ENCODE measurements around the gene CSN2.
A peak's percentile ranks its signal among the peaks of the same experiment; 100 is the strongest.
"Not testable (repeated sequence)": the region's sequence is repeated elsewhere in the genome, so short reads cannot be mapped to it uniquely, and the experiment has no call there.

CSN2 gene, protein sequence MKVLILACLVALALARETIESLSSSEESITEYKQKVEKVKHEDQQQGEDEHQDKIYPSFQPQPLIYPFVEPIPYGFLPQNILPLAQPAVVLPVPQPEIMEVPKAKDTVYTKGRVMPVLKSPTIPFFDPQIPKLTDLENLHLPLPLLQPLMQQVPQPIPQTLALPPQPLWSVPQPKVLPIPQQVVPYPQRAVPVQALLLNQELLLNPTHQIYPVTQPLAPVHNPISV

DNA sequence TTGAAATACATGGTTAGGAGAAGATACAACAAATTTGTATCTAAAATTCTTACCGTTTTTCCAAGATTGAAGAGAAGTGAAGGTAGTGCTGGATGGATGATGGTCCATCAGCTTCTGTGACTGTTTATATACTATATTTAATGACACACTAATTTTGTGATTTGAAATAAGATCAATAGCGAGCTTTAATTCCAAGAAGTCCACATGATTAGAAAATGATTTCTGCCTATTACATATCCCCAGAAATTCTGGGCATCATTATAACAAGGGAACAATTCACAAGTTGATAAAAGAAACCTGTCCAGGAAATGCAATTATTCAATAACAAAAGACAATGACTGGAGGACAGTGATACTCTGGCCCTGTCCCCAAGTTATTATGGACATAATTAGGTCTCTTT, at the start of gene CSN2:
Gene CSN2 (minus strand): TSS at position 101 of the 400 bp plus-strand sequence. CDS start 4,733 bp downstream, outside the sequence.
- ATAC-seq: no peak

DNA sequence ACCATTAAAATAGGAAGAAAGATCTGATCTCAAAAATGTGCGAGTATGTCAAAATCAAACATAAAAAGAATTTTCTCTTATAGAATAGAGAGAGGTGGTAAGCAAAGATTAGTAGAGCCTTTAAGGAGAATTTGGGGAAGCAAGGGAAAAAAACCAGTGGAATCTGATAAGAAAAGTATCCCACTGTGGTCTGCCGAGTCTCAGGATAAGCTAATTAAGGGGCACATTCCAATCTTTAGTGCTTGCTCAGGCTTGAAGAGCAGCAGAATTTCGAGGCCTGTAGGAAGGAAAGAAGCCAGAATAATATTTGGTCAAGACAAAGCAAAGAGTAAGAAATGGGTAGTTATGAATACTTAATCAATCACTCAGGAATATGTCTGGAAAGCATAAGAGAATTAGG, 43.2 kb upstream of the CSN2 start:
- ATAC-seq: no peak

DNA sequence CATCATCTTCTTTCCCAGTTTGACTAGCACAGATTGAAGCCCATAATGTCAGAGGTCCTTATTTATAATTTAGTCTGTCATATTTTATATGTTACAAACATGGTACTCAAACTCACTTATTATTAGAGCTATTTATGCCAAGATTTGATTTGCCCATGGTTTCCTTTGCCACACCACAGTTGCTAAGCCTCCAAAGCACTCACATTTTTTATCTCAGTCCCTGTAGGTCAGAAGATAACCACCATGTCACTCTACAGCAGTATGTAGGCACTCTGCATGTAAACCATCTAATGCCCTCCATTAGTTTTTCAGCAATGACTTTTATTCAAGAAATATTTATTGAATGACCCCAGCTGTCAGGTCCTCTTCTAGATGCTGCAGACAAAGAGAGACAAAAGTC, 37.0 kb upstream of the CSN2 start:
- no peak for ATAC-seq

DNA sequence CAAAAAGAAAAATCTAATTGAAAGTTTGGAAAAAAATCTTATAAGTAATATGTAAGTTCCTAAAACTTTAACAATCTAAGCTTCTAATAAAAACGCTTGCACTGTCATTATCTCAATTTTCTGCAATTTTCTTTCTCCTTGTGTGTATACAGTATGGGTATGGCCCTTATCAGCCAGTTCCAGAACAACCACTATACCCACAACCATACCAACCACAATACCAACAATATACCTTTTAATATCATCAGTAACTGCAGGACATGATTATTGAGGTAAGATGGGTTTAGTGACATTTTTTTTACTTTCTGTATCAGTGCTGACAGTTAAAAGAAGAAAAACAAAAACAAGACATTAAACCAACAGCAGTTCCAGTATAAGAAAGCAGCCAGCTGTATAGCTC, 35.2 kb upstream of the CSN2 start:
- no peak for ATAC-seq

DNA sequence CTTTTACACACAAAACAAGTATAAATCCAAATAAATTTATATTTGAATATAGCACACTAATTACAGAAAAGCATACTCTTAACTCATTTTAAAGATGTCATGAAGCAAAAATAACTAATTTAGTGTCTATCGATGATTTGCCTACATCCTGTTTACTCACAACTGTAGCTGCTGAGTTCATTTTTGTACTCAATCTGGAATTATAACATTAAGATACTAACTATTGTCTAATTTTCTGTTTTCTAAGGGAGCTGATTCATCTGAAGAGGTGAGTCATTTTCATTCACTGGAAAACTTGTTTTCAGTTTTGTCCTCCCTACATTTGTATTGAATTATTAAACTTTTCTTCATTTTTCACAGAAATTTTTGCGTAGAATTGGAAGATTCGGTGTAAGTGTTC, 33.9 kb upstream of the CSN2 start:
- no peak for ATAC-seq

DNA sequence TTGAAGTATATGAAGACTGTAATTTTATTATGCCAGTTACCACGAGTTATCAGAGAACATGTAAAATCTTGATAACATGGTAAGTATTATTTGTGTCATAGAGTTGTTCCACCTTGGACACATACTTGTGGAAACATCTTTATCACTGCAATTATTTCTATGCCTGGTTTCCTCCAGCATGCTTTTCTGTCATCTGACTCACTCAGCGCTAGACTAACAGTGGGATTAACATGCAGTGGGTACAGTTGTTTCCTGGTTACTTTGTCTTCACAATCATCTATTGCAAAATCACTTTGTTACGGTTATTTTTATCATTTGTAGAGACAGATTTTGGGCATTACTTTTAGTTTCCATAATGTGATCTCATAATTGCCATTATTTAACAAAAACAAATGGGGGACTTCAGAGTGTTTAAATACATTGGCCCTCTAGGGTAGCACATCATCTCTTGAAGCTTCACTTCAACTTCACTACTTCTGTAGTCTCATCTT, 30.0 kb upstream of the CSN2 start, which contains the start of gene STATH:
Gene STATH (plus strand): TSS at position 441 of the 491 bp plus-strand sequence. CDS start 2,472 bp downstream, outside the sequence.
- ATAC-seq: no peak

DNA sequence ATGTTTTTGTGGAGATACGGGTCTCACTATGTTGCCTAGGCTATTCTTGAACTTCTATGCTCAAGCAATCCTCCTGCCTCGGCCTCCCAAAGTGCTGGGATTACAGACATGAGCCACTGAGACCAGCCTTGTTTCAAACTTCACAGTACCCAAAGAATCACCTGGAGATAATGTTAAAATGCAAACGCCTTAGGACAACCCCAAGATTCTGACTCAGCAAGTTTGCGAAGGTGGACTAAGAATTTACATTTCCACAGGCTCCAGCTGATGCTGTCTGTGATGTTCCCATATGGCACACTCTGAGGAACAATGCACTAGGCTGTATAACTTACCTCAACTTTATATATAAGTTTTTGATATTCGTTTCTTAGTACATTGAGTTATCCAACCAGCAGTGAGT, 29.3 kb upstream of the CSN2 start:
- no peak for ATAC-seq

DNA sequence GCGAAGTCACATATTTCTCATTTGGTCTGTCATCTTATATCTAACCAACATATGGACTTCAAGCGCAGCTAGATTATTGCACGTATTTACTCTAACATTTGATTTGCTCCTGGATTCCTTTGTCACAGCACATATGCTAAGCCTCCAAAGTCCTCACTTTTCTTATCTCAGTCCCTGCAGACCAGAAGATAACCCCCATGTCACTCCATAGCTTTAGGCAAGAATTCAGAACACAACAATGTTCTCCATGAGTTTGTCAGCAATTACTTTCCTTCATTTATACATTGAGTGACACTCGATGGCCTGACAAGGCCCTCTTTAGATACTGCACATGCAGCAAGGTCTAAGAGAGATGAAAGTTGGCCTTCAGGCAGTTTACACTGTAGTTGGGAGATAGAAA, 25.5 kb upstream of the CSN2 start:
- no peak for ATAC-seq

DNA sequence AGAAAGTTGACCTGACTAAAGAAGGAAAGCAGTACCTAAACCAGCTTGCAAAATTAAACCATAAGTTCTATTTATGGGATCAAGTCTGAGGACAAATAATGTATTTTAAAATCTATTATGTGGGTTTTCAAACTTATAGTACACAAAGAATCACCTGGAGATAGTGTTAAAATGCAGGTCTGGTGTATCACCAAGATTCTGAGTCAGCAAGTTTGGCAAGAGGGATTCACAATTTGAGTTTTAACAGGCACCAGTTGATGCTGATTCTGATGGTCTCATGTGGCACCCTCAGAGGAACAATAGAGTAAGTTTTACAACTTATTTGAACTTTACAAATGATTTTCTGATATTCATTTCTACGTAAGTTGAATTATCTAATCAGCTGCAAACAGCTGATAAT, 21.1 kb upstream of the CSN2 start:
- no peak for ATAC-seq

DNA sequence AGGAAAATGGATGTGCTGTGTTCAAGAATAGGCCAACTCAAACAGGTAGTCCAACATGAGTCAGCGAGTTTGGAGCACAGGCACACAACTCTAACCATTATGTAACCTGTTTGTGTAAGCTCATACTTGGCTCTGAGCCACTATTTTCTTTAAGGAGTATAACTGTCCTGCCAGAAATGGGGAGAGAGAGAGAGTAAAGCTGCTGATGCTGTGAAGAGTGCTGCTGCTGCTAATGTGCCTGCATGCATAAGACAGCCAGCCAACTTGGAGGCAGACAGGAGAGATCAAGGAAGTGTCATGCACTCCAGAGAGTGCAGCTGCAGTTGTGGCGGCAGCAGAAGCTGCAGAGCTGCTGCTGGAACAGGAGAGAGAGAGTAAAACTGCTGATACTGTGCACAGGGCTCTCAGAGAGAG, 18.5 kb upstream of the CSN2 start:
- ATAC-seq: peak in 1 of 2 donors; percentile 9

DNA sequence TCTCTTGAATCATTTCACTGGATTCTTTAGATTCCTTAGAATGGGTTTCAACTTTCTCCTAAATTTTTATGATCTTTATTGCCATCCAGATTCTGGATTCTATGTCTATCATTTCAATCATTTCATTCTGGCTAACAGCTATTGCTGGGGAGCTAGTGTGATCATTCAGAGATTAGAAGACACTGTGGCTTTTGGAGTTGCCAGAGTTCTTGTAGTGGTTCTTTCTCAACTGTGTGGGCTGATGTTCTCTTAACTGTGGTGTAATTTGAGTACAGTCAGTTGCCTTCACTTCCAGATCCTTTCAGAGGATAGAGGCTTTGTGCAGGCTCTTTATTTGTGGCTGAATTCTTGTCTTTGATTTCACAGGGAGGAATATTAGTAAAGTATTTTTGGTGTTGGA, 12.1 kb upstream of the CSN2 start:
- no peak for ATAC-seq

DNA sequence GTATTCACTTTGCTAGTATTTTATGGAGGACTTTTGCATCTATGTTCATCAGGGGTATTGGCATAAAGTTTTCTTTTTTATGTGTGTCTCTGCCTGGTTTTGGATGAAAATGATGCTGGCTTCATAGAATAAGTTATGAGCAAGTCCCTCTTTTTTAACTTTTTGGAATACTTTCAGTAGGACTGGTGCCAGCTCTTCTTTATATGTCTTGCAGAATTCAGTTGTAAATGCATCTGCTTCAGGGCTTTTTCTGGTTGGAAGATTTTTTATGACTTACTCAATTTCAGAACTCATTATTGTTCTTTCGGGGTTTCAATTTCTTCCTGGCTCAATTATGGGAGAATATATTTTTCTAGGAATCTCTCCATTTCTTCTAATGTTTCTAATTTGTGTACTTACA, 9.1 kb upstream of the CSN2 start:
- ATAC-seq: no peak

DNA sequence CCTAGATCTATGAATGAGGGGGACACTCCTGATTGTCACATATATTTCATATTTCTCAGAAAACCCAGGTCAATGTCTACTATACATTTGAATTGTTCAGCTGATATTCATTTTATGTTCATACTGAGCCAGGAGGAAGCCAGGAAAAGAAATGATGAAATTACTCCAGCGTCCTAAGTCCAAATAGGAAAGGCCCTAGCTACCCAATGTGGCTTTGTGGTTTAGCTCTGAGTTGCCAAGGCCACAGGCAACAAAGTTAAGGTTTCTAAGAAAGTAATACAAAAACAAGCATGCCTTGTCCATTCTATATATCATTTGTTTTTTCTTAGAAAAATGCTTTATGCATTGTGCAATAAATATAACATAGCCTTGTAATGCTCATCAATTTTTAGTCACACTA, 4.5 kb upstream of the CSN2 start:
- no peak for ATAC-seq

DNA sequence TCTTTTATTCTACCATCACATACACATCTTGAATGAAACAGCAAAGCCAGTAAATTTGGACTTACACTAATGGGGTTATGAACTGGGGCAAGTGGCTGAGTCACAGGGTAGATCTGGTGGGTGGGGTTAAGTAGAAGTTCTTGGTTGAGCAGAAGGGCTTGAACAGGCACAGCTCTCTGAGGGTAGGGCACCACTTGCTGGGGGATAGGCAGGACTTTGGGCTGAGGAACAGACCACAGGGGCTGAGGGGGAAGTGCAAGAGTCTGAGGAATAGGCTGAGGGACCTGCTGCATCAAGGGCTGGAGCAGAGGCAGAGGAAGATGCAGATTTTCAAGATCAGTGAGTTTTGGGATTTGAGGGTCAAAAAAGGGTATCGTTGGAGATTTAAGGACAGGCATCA, 8.3 kb downstream of the CSN2 start:
- ATAC-seq: no peak

DNA sequence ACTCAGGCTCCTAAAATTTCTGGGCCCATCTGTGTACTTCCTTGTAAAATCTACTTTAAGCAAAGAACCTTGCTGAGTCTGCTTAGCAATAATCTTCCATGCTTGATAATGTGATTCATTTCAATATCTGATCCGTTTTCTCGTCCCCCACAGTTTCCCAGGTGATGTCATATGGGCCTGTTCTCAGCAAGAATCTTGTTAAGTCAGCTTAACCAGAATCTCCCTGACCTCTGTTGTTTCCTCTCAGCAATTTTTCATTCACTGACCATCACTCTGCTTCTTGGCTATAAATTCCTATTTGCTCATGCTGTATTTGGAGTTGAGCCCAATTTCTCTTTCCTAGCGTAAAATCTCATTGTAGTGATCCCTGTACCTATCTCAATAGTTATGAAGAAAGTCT, 13.9 kb downstream of the CSN2 start:
- ATAC-seq: no peak

DNA sequence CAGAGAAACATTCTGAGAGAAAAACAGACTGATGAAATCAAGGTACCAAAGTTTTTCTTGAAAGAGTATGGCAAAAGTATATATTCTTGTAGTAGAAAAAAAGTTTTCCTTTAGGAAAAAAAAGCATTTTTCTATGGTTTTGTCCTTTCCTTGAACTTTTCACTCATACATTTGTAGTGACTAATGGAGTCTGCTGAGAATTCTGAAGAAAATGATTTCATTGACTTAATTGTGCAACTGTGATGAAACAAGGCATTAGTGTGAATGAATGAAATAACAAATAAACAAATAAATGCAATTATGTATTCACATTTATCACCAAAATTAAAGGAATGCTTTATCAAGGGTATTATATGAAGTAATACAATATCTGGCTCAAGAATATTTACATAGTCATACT, 29.0 kb downstream of the CSN2 start:
- no peak for ATAC-seq

DNA sequence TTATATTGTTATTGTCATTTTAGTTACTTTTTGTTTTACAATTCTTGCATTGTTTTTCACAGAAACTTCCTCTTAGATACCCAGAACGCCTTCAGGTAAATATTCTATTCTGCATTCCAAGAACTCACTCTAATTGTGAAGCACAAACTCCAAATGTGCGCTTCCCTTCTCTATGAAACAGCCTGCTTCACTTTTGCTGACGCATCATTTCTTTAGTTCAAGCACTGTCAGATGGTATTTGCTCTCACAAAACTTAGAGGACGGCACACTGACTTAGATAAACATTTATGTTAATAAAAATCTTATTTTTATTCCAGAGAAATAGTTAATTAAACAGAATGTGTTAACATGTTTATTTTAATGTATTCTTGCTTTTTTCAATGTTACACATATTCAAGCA, 31.4 kb downstream of the CSN2 start:
- no peak for ATAC-seq

DNA sequence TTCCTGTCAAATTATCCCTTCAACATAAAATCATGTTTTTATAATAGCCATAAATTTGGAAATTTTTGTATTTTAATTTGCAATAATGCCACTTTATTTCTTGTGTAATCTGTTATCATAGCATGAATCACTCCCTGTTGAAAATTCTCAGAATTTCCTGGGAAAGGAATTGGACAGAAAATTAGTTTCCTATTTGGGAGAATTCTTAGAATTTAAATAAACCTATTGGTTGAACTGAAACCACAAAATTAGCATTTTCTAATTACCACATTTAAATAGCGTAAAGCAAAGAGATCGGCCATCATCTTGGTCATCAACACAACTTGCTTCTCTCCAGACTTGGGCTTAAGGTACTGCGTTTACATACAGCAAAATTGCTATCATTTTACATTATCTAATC, 34.8 kb downstream of the CSN2 start, which contains the start of gene CSN1S1:
Gene CSN1S1 (plus strand): TSS at position 301 of the 400 bp plus-strand sequence. CDS start 1,488 bp downstream, outside the sequence.
- no peak for ATAC-seq

DNA sequence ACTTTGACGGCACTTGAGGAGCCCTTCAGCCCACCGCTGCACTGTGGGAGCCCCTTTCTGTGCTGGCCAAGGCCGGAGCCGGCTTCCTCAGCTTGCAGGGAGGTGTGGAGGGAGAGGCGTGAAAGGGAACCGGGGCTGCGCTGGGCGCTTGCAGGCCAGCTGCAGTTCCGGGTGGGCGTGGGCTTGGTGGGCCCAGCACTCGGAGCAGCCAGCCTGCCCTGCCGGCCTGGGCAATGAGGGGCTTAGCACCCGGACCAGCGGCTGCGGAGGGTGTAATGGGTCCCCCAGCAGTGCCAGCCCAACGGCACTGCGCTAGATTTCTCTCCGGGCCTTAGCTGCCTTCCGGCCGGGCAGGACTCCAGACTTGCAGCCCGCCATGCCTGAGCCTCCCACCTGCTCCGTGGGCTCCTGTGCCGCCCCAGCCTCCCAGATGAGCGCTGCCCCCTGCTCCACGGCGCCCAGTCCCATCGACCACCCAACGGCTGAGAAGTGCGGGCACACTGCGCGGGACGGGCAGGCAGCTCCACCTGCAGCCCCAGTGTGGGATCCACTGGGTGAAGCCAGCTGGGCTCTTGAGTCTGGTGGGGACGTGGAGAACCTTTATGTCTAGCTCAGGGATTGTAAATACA, 41.6 kb downstream of the CSN2 start:
- not testable (repeated sequence) for ATAC-seq

DNA sequence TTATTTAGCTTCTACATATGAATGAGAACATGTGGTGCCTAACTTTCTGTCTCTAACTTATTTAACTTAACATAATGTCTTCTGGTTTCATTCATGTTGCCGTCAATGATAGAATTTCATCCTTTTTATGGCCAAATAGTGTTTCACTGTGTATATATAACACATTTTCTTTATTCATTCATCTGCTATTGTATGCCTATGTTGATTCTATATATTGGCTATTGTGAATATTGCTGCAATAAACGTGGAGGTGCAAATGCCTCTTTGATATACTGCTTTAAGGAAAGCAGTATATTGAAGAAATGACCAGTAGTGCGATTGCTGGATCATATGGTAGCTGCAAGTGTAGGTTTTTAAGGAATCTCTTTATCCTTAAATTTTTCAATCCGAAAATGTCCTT, 44.7 kb downstream of the CSN2 start:
- ATAC-seq: no peak

DNA sequence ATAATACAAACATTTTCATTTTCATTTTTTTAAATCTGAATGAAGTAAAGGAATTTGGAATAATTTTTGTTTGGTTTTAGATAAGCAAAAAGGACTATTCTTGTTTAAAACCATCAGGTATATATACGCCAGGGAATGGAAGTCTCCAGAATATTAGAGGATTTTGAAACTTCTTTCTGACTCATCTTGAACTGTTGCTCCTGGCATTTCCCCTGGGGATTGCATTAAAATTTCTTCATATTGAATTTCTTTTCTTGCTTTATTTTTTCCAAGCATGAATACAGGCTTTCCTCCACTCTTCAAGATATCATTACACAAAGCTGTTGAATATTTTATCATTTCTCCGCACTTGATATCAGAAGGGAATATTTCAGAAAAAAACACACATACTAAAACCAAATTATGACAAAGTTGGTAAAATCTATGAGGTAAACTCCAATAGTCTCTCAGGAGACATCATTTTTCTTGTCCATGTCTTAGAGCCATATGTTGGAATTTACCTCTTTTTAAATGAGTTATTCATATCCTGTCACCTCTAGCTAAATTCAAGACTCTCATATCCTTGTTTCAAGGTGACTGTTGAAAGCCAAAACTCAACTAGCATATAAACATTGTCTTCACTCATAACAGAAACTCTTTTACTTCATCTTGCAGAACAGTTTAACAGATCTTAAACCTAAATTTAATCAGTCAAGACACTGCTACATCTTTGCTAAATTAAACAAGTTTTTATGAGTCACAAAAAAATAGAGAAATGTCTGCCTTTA, 55.3 kb downstream of the CSN2 start:
- no peak for ATAC-seq

DNA sequence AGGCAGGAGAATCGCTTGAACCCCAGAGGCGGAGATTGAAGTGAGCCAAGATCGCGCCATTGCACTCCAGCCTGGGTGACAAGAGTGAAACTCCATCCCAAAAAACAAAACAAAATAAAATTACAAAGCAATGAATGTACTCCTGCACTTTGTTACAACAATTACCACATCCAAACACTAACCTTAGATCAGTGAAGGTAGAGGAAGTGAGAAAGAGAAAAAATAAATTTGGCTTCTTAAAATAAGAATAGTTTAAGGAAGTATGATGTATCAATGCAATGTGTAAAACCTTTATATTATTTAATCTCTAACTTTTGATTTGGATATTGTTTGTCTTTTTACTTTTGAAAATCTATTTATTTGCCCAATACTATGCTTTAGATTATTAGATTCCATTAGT, 56.3 kb downstream of the CSN2 start:
- ATAC-seq: no peak

DNA sequence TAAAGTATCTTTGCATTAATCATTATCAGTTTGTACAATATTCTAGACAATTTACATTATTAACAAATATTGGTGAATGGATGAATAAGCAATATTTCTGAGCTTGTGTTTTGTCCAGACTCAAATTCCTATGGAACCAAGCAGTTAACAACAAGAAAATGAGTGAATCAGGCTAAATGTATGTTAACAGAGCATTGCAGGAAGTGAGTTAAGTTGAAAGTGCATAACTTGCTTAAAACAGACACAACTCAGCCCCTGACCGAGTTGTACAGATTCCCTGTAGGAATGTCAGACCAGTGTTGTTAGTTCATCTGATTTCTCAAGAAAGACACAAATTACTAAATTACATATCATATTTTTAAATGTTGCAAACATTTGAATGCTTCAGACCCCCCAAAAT, 58.4 kb downstream of the CSN2 start:
- no peak for ATAC-seq
